Fibroblast of skin of left quadriceps (primary cell): ENCODE data around the gene GTF3C2.

ENCODE experiments used
- DNase-seq, 2 experiments: peaks; one replicate each; pipeline ENCODE4 v3.0.0-alpha.2; 2013; ENCODE audit warnings: low read depth in 2 of 2

The GTF3C2 gene

DNA sequence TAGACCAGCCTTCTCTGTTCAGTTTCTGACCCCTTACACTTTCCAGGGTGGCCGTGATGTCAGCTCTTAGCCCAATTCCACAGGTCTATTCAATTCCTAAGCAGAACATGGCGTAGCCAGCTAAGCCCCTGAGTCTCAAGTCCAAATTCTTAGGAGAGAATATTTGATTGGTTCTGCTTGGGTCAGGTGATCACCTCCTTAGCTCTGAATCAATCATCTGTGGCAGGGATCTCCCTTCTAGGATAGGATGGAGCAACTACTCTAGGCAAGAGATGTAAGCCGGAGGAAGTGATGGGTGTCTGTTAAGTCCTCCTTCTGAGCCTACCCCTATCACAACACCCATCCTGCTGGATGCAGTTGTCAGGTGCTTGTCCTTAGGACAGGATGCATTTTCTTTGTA is 59.4 kb downstream of the GTF3C2 start:
- no peak for DNase-seq

- DNase-seq, result no peak
These were observed 60.1 kb downstream of the GTF3C2 start for GRCh38 chr2:27296481-27296880.

DNA sequence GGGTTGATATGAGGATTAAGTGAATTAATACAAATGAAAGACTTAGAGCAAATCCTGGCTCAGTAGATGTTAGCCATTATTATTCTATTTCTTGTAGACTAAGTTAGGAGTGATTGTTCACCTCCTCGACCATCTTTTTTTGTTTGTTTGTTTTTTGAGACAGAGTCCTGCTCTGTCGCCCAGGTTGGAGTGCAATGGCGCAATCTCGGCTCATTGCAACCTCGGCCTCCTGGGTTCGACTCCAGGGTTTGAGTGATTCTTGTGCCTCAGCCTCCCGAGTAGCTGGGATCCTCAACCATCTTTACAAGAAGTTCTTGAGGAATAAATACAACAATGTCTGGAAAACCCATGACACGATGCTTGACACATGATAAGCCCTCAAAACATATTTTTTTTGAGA is 61.6 kb downstream of the GTF3C2 start:
- no peak for DNase-seq

DNA sequence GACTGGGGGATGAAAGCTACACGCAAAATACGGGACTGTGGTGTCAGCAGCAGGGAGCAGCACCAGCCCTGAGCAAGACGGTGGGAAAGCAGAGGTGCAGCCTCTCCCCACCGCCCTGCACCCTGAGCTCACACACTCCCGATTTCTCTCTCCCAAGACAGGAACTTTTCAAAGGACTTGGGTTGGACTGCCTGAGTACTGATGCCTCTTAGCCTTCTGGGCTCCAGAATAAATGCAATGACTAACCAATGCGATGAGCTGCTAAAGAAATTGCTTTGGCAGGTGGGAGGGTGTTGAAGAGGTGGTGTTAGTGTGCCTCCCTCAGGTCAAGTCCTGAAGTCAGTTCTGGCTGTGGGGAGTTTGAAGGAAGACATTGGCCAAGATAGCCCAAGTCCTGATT is 64.7 kb downstream of the GTF3C2 start:
- no peak for DNase-seq

- DNase-seq, result no peak
These were observed 66.0 kb downstream of the GTF3C2 start for GRCh38 chr2:27290549-27290948.

DNA sequence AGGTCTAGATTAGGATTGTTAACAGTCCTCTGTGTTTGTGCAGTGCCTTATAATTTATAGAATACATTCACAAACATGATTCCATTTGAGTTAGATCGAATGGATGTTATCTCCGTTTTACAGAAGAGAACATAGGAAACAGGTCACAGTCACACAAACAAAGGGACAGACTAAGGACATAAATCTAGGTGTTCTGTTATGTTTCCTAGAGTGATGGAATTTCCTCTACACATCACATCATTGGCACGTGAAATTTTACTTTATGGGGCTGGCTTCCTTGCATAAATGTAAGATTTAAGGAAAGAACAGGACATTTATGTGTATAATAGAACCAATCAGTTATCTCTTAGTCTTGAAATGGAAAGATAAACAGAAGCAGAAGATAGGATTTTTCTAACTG is 68.0 kb downstream of the GTF3C2 start:
- DNase-seq, result no peak

DNA sequence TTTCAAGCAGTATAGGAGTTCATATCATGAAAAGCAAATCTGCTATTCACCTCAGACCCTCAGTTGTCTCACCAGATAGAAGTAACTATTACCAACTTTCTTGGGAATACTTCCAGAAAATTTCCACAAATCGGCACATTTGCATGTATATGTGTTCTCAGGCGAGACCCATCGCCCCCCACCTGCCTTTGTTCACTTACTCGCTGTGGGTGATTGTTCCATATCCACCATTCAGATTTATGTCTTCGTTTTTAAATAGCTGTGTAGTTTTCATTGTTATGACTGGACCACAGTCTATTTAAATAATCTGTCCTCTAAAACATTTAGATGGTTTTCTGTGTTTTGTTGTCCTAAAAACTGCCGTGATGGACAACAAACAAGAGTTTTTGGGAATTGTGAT is 71.1 kb downstream of the GTF3C2 start:
- no peak for DNase-seq

- DNase-seq, result no peak
These were observed 71.6 kb downstream of the GTF3C2 start for GRCh38 chr2:27284996-27285395.

DNA sequence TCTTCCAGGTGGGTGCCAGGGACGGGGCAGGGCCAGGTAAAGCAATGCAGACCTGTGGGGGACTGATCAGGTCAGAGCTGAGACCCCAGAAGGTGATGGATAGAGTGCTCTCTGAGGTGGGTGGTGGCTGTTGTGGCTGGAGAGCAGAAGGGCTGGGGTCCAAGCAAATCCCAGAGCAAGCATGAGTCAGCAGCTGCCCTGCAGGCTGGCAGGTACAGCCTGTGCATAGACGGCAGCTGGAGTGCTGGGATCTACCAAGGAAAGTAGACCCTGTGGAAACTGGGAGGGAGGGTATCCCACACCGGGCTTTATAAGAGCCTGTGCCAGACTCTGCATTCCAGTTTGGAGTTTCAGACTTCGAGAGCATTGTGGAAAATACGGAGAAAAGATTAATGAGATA is 73.7 kb downstream of the GTF3C2 start:
- no peak for DNase-seq

DNA sequence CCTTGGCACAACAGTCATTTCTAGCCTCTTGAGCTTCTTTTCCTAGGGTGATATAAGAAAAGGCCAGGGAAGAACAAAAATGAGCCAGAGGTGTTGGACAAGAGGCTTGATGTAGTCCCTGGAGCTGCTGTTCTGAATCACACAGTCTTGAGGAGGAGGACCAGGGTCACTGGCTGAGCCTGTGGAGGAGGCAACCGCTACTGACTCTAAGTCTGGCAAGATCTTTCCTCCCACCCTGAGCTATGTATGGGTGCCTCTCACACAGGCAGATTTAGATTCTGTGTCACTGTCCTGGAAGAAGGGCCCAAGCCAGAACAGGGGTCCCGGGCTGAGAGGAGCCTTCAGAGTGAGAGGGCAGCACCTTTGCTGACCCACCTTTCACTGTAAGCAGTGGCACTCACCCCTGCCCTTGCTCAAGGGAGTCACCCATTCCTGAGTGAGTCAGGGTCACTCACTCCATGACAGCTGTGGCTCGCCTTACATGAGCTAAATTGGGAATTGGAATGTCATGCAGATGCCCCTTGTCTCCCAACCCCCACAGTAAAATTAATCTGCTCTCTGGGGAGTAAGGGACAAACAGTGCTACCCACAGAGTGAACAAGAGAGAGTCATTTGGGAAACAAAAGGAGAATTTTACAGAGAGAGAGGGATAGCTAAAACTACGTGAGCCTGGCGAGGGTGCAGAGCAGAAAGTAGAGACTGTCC is 74.6 kb downstream of the GTF3C2 start, which contains the start of gene TRIM54:
TRIM54 (plus strand) TSS at position 575 of the 705 bp plus-strand sequence. CDS start 303 bp downstream, outside the sequence.
- DNase-seq, result no peak

GRCh38 chr2:27281442-27281841 is 75.1 kb downstream of the GTF3C2 start:
- no peak for DNase-seq

GRCh38 chr2:27280826-27281225 is 75.7 kb downstream of the GTF3C2 start:
- DNase-seq, result no peak

GRCh38 chr2:27278010-27278409 is 78.6 kb downstream of the GTF3C2 start:
- DNase-seq, result no peak
